ENCODE results near the gene MRM2. TPM values are rescaled to one million over a fixed set of nuclear protein-coding genes. Genes with fewer than 3 reads are reported as not detected.

The MRM2 gene
- total and polyA plus RNA-seq, 10 of the 15 experiments (the other 5 are each of a cell fraction or from before 2014, with no cell fraction given), result 43.2 to 128 (median 71.4) TPM

DNA sequence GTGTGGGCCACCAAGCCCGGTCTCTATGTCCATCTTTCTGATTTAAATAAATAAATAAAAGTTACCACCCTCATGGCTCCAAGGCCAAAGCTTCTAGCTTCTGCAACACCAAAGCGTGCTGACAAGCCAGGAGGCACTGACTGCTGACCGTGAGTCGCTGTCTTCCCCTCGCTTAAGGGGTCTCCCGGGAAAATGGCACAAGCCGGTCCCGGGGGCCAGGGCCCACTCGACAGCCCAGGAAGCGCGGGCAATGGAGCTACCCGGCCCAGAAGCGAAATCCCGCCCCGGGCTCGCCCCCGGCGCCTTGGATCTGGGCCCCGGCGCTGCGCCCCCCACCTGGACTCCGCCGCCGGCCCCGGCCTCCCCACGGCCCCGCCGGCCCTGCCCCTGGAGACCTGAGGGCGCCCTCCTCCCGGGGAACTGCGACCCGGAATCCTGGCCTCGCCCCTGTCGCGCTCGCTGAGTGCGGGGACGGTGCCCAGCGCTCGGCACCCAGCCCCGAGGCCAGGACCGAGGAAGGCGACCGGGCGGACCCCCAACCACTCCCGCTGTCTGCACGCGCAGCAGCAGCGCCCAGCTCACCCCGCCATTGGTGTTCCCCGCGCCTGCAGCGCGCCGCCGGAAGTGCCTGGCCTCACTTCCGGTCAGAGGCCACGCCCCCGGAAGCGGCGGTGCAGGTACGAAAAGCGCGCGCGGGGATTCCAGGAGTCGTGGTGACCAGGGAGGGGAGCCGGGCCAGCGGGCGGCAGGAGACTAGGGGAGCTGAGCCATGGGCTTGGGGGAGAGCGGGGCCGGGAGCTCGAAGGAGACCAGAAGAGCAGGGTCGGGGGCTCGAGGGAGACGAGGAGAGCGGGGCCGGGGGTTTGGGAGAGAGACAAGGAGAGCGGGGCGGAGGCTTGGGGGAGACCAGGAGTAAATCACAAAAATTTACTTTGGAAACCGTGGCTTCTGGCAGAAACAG is at the start of gene MRM2, which contains the start of gene NUDT1 (continued):
- 0 out of 2 replicates have a peak, but pooled peaks have one; percentile 26 for TF ChIP-seq STAT1 (conservative IDR thresholded peaks at IDR 0.05)
- 0 out of 2 replicates have a peak, but pooled peaks have one; percentile 42 for TF ChIP-seq TCF12 (IDR thresholded peaks at IDR 0.05; ENCODE audit: low read depth, low read length)
- TF ChIP-seq, protein P1, sequence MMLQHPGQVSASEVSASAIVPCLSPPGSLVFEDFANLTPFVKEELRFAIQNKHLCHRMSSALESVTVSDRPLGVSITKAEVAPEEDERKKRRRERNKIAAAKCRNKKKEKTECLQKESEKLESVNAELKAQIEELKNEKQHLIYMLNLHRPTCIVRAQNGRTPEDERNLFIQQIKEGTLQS (IDR thresholded peaks at IDR 0.05; ENCODE audit: borderline replicate concordance, extremely low read depth, low read depth, low read length), result no peak
- TF ChIP-seq SREBF1 (IDR thresholded peaks at IDR 0.05; ENCODE audit: low read length), result no peak
- TF ChIP-seq HDAC2 (IDR thresholded peaks at IDR 0.05), result no peak
- TF ChIP-seq MEF2A (IDR thresholded peaks at IDR 0.05; ENCODE audit: insufficient read depth, low read depth, low read length), result 0 out of 2 replicates have a peak, but pooled peaks have one; percentile 49
- no peak for TF ChIP-seq KDM1A (IDR thresholded peaks at IDR 0.05; ENCODE audit: borderline replicate concordance)
- TF ChIP-seq CBFB (IDR thresholded peaks at IDR 0.05; ENCODE audit: low read depth), result 0 out of 2 replicates have a peak, but pooled peaks have one; percentile 39
- TF ChIP-seq JUNB (IDR thresholded peaks at IDR 0.05), result no peak
- TF ChIP-seq IKZF1 (conservative IDR thresholded peaks at IDR 0.05), result peak; percentile 63
- TF ChIP-seq, protein P2, sequence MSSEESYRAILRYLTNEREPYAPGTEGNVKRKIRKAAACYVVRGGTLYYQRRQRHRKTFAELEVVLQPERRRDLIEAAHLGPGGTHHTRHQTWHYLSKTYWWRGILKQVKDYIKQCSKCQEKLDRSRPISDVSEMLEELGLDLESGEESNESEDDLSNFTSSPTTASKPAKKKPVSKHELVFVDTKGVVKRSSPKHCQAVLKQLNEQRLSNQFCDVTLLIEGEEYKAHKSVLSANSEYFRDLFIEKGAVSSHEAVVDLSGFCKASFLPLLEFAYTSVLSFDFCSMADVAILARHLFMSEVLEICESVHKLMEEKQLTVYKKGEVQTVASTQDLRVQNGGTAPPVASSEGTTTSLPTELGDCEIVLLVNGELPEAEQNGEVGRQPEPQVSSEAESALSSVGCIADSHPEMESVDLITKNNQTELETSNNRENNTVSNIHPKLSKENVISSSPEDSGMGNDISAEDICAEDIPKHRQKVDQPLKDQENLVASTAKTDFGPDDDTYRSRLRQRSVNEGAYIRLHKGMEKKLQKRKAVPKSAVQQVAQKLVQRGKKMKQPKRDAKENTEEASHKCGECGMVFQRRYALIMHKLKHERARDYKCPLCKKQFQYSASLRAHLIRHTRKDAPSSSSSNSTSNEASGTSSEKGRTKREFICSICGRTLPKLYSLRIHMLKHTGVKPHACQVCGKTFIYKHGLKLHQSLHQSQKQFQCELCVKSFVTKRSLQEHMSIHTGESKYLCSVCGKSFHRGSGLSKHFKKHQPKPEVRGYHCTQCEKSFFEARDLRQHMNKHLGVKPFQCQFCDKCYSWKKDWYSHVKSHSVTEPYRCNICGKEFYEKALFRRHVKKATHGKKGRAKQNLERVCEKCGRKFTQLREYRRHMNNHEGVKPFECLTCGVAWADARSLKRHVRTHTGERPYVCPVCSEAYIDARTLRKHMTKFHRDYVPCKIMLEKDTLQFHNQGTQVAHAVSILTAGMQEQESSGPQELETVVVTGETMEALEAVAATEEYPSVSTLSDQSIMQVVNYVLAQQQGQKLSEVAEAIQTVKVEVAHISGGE (CRISPR knock-in tag; IDR thresholded peaks at IDR 0.05), result 0 out of 2 replicates have a peak, but pooled peaks have one; percentile 11
- TF ChIP-seq YY1 (IDR thresholded peaks at IDR 0.05; ENCODE audit: low read depth, low read length), result peak; percentile 95
- no peak for TF ChIP-seq ZSCAN29 (IDR thresholded peaks at IDR 0.05)
- TF ChIP-seq, protein P3, sequence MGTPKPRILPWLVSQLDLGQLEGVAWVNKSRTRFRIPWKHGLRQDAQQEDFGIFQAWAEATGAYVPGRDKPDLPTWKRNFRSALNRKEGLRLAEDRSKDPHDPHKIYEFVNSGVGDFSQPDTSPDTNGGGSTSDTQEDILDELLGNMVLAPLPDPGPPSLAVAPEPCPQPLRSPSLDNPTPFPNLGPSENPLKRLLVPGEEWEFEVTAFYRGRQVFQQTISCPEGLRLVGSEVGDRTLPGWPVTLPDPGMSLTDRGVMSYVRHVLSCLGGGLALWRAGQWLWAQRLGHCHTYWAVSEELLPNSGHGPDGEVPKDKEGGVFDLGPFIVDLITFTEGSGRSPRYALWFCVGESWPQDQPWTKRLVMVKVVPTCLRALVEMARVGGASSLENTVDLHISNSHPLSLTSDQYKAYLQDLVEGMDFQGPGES (IDR thresholded peaks at IDR 0.05), result 0 out of 2 replicates have a peak, but pooled peaks have one; percentile 19
- TF ChIP-seq, protein P4, sequence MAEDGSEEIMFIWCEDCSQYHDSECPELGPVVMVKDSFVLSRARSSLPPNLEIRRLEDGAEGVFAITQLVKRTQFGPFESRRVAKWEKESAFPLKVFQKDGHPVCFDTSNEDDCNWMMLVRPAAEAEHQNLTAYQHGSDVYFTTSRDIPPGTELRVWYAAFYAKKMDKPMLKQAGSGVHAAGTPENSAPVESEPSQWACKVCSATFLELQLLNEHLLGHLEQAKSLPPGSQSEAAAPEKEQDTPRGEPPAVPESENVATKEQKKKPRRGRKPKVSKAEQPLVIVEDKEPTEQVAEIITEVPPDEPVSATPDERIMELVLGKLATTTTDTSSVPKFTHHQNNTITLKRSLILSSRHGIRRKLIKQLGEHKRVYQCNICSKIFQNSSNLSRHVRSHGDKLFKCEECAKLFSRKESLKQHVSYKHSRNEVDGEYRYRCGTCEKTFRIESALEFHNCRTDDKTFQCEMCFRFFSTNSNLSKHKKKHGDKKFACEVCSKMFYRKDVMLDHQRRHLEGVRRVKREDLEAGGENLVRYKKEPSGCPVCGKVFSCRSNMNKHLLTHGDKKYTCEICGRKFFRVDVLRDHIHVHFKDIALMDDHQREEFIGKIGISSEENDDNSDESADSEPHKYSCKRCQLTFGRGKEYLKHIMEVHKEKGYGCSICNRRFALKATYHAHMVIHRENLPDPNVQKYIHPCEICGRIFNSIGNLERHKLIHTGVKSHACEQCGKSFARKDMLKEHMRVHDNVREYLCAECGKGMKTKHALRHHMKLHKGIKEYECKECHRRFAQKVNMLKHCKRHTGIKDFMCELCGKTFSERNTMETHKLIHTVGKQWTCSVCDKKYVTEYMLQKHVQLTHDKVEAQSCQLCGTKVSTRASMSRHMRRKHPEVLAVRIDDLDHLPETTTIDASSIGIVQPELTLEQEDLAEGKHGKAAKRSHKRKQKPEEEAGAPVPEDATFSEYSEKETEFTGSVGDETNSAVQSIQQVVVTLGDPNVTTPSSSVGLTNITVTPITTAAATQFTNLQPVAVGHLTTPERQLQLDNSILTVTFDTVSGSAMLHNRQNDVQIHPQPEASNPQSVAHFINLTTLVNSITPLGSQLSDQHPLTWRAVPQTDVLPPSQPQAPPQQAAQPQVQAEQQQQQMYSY (CRISPR knock-in tag; IDR thresholded peaks at IDR 0.05), result no peak
- TF ChIP-seq, protein P5, sequence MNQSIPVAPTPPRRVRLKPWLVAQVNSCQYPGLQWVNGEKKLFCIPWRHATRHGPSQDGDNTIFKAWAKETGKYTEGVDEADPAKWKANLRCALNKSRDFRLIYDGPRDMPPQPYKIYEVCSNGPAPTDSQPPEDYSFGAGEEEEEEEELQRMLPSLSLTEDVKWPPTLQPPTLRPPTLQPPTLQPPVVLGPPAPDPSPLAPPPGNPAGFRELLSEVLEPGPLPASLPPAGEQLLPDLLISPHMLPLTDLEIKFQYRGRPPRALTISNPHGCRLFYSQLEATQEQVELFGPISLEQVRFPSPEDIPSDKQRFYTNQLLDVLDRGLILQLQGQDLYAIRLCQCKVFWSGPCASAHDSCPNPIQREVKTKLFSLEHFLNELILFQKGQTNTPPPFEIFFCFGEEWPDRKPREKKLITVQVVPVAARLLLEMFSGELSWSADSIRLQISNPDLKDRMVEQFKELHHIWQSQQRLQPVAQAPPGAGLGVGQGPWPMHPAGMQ (IDR thresholded peaks at IDR 0.05; ENCODE audit: borderline replicate concordance), result no peak
- TF ChIP-seq RBBP5 (conservative IDR thresholded peaks at IDR 0.05), result no peak
- TF ChIP-seq HDAC6 (IDR thresholded peaks at IDR 0.05; ENCODE audit: unreplicated experiment), result no peak
- no peak for TF ChIP-seq SIX5 (IDR thresholded peaks at IDR 0.05; ENCODE audit: low read depth, low read length, severe bottlenecking)
- 0 out of 2 replicates have a peak, but pooled peaks have one; percentile 50 for TF ChIP-seq ZNF207 (IDR thresholded peaks at IDR 0.05; ENCODE audit: borderline replicate concordance)
